Liver (tissue), 9 donors: ENCODE measurements around the gene IL36B. TPM values are rescaled to one million over a fixed set of nuclear protein-coding genes. Genes with fewer than 3 reads are reported as not detected.
A peak's percentile ranks its signal among the peaks of the same experiment; 100 is the strongest.

ENCODE experiments used
- DNase-seq: peaks from one replicate; pipeline ENCODE4 v3.0.0-alpha.2; 2017; ENCODE audit warnings: low spot score
- H3K27ac ChIP-seq, 2 donors: one replicate each; pipeline ENCODE4 v1.7.0; 2013; ENCODE audit warnings: inconsistent platforms in 2 of 2, low read length in 2 of 2, control low read depth in 1 of 2, low read depth in 1 of 2, mild to moderate bottlenecking in 1 of 2
- H3K27me3 ChIP-seq, 4 donors: one replicate each; pipeline versions ENCODE4 v1.6.1 to v1.7.0; 2013; ENCODE audit warnings: low read length in 3 of 4, inconsistent platforms in 1 of 4, mild to moderate bottlenecking in 1 of 4, moderate library complexity in 1 of 4; ENCODE audit not compliant: control insufficient read depth in 4 of 4, insufficient read depth in 4 of 4
- H3K36me3 ChIP-seq, 4 donors: one replicate each; pipeline versions ENCODE4 v1.6.1 to v1.7.0; 2013; ENCODE audit warnings: low read length in 3 of 4, mild to moderate bottlenecking in 3 of 4, low read depth in 1 of 4, moderate library complexity in 1 of 4; ENCODE audit not compliant: control insufficient read depth in 4 of 4, insufficient read depth in 3 of 4
- H3K4me1 ChIP-seq, 4 donors: one replicate each; pipeline versions ENCODE4 v1.6.1 to v1.7.0; 2013; ENCODE audit warnings: low read length in 3 of 4, mild to moderate bottlenecking in 3 of 4, moderate library complexity in 1 of 4; ENCODE audit not compliant: control insufficient read depth in 4 of 4, insufficient read depth in 4 of 4
- H3K4me3 ChIP-seq, 3 donors: one replicate each; pipeline versions ENCODE4 v1.6.1 to v1.7.0; 2013; ENCODE audit warnings: low read length in 3 of 3, control low read depth in 1 of 3, low read depth in 1 of 3, mild to moderate bottlenecking in 1 of 3
- H3K9ac ChIP-seq, 2 donors: one replicate each; pipeline ENCODE4 v1.7.0; 2013; ENCODE audit warnings: low read length in 2 of 2, mild to moderate bottlenecking in 2 of 2, moderate library complexity in 2 of 2, control low read depth in 1 of 2, low read depth in 1 of 2
- H3K9me3 ChIP-seq, 4 donors: one replicate each; pipeline versions ENCODE4 v1.6.1 to v1.7.0; 2013; ENCODE audit warnings: low read length in 3 of 4; ENCODE audit not compliant: control insufficient read depth in 4 of 4
- FOXA2 ChIP-seq: IDR thresholded peaks from 2 replicates; pipeline ENCODE4 v1.6.1; 2016; ENCODE audit warnings: antibody characterized with exemption
- HNF4A ChIP-seq, 2 donors: conservative IDR thresholded peaks; 2 replicates each; pipeline ENCODE4 v1.6.1; 2016; ENCODE audit warnings: antibody characterized with exemption in 2 of 2, mild to moderate bottlenecking in 2 of 2
- HNF4G ChIP-seq: IDR thresholded peaks from 2 replicates; pipeline ENCODE4 v1.6.1; 2016; ENCODE audit warnings: antibody characterized with exemption
- JUND ChIP-seq, 2 donors: IDR thresholded peaks; 2 replicates each; pipeline ENCODE4 v1.6.1; 2016; ENCODE audit warnings: antibody characterized with exemption in 2 of 2
- RAD21 ChIP-seq, 2 donors: IDR thresholded peaks; 2 replicates each; pipeline ENCODE4 v1.6.1; 2016; ENCODE audit warnings: antibody characterized with exemption in 2 of 2, mild to moderate bottlenecking in 2 of 2
- RXRA ChIP-seq, 2 donors: IDR thresholded peaks; 2 replicates each; pipeline ENCODE4 v1.6.1; 2017 to 2018; ENCODE audit warnings: antibody characterized with exemption in 2 of 2, mild to moderate bottlenecking in 1 of 2
- SP1 ChIP-seq: IDR thresholded peaks from 2 replicates; pipeline ENCODE4 v1.6.1; 2018; ENCODE audit warnings: antibody characterized with exemption, mild to moderate bottlenecking
- TAF1 ChIP-seq: conservative IDR thresholded peaks from 2 replicates; pipeline ENCODE4 v1.6.1; 2016; ENCODE audit warnings: antibody characterized with exemption, mild to moderate bottlenecking
- YY1 ChIP-seq: IDR thresholded peaks from 2 replicates; pipeline ENCODE4 v1.6.1; 2016; ENCODE audit warnings: antibody characterized with exemption, mild to moderate bottlenecking
- WGBS: extraction: QIAGEN DNeasy Blood & Tissue Kit; methylation state at CpG from one replicate; pipeline ENCODE4 v1.1.7; 2013; 5-methylcytosine and 5-hydroxymethylcytosine counted together
- polyA plus RNA-seq, 2 donors: library from polyadenylated mRNA; stranded (reverse) in 1 of 2; unstranded in 1 of 2; fragments of 200-250 nt in 1 of 2; fragments of >200 nt in 1 of 2; fragmentation: Nextera tagmentation in 1 of 2; extraction: Ambion mirVana in 1 of 2; gene quantifications; one replicate each; pipeline versions ENCODE4 v1.2.1 to v1.2.3, GENCODE V29; 2013 to 2015
- total RNA-seq, 2 donors: library from RNA; depleted of rRNA; stranded (reverse); fragments of >200 nt; gene quantifications; one replicate each; pipeline ENCODE4 v1.2.3, GENCODE V29; 2014
- TF ChIP-seq, protein P1 (sequence below): IDR thresholded peaks from 2 replicates; pipeline ENCODE4 v1.6.1; 2016; ENCODE audit warnings: antibody characterized with exemption
- TF ChIP-seq, protein P2 (sequence below): IDR thresholded peaks from 2 replicates; pipeline ENCODE4 v1.6.1; 2016; ENCODE audit warnings: antibody characterized with exemption
- TF ChIP-seq, protein P3 (sequence below): IDR thresholded peaks from 2 replicates; pipeline ENCODE4 v1.6.1; 2016; ENCODE audit warnings: antibody characterized with exemption
- TF ChIP-seq, protein P4 (sequence below): fragments of 150-350 bp; IDR thresholded peaks from 2 replicates; pipeline ENCODE4 v1.5.1; 2017; ENCODE audit warnings: improper control_type of control experiment, low read depth, low read length; ENCODE audit not compliant: missing input control
- donor health status: healthy.
- donor health status: healthy.
- donor health status: healthy.
- donor health status: healthy.
- donor health status: healthy.

IL36B gene
- total and polyA plus RNA-seq, 4 donors: not detected

DNA sequence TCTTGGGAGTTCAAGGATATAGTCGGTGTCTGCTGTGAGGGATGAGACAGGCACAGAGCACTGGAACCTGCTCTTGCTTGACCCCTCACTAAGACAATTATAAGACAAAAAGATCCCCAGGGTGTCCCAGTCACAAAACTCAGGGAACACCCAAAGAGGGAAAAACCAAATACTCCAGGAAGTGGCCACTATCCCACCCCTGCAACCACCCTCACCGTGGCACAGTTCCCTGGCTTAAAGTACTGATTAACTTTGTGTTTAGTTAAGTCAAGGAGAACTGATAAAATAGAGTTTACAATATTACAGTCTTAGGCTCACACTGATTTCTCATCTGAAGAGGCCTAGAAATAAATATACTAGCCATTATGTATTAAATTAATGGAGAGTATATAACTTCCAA is 13.5 kb downstream of the IL36B start:
- no peak for DNase-seq
- Histone ChIP-seq H3K27ac (no peak overlapping the region), H3K4me3 (no peak overlapping the region), H3K9me3 (no peaks in the 10 kb centered on the region), H3K9ac (peak overlapping the region in 1 of 2 donors; percentile 33), H3K4me1 (peaks cover 3 to 16% (median 12%) of the 10 kb centered on the region in 4 donors), H3K27me3 (no peaks in the 10 kb centered on the region), H3K36me3 (no peaks in the 10 kb centered on the region)
- TF ChIP-seq SP1: peak; percentile 29
- TF ChIP-seq, protein P1, sequence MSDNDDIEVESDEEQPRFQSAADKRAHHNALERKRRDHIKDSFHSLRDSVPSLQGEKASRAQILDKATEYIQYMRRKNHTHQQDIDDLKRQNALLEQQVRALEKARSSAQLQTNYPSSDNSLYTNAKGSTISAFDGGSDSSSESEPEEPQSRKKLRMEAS: peak; percentile 15
- TF ChIP-seq RXRA (IDR thresholded peaks at IDR 0.05): peak in 1 of 2 donors; percentile 25
- TF ChIP-seq, protein P2, sequence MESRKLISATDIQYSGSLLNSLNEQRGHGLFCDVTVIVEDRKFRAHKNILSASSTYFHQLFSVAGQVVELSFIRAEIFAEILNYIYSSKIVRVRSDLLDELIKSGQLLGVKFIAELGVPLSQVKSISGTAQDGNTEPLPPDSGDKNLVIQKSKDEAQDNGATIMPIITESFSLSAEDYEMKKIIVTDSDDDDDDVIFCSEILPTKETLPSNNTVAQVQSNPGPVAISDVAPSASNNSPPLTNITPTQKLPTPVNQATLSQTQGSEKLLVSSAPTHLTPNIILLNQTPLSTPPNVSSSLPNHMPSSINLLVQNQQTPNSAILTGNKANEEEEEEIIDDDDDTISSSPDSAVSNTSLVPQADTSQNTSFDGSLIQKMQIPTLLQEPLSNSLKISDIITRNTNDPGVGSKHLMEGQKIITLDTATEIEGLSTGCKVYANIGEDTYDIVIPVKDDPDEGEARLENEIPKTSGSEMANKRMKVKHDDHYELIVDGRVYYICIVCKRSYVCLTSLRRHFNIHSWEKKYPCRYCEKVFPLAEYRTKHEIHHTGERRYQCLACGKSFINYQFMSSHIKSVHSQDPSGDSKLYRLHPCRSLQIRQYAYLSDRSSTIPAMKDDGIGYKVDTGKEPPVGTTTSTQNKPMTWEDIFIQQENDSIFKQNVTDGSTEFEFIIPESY: no peak
- 57% methylated on average over 2 of the region's 2 CpGs for WGBS

DNA sequence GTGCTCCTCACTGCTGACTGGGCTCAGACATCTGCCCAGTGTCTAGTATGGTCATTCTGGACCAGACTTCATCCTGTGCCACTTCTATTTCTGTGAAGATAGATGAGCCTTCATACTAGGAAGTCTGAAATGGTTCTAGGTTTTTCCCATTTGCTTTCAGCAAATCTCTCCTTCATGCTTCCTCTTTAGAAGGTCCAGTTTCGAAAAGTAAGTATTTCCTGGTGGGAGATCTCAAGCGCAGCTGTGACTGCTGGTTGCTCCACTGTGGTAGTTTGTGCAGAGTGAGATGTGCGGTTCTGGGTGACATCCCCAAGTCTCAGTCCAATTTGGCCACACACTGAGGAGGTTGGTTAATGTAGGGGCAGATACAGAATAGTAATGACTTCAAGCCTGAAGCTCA is 14.4 kb downstream of the IL36B start:
- H3K9ac ChIP-seq: no peak overlapping the region
- 89% methylated on average over 3 of the region's 3 CpGs for WGBS

DNA sequence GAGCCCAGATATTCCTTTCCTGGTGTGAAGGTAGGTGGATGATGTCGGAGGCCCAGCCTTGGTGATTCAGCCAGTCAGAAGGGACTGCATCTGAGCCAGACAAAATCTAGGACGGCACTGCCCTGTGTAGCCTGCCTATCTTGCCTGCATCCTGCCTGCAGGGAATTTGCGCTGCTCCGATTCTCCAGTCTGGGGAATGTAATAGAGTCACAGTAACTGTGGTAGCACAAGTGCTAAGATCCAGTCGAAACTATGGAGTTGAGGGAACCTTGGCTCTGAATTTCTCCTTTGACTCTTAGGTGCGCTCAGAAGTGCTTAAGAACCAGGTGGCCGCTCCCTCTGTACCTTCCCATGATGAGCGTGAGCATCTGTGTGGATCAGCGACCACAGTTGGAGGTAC is 15.9 kb downstream of the IL36B start:
- no peak for DNase-seq
- no peaks in the 10 kb centered on the region for H3K27me3 ChIP-seq
- peaks cover 3 to 16% (median 12%) of the 10 kb centered on the region in 4 donors for H3K4me1 ChIP-seq
- WGBS: 96% methylated on average over 9 of the region's 9 CpGs
- H3K27ac ChIP-seq: no peak overlapping the region
- H3K9me3 ChIP-seq: no peaks in the 10 kb centered on the region
- TF ChIP-seq, protein P3, sequence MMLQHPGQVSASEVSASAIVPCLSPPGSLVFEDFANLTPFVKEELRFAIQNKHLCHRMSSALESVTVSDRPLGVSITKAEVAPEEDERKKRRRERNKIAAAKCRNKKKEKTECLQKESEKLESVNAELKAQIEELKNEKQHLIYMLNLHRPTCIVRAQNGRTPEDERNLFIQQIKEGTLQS: no peak
- TF ChIP-seq RAD21 (IDR thresholded peaks at IDR 0.05): no peak
- H3K9ac ChIP-seq: no peak overlapping the region
- H3K36me3 ChIP-seq: no peaks in the 10 kb centered on the region
- no peak overlapping the region for H3K4me3 ChIP-seq

More for the DNA sequence above, 14.4 kb downstream of the IL36B start:
- DNase-seq: no peak
- Histone ChIP-seq H3K27me3 (no peaks in the 10 kb centered on the region), H3K4me1 (peaks cover 3 to 16% (median 12%) of the 10 kb centered on the region in 4 donors), H3K9me3 (no peaks in the 10 kb centered on the region), H3K27ac (no peak overlapping the region), H3K4me3 (no peak overlapping the region), H3K36me3 (no peaks in the 10 kb centered on the region)
- TF ChIP-seq RXRA (IDR thresholded peaks at IDR 0.05) (no peak), TAF1 (no peak), HNF4G (no peak), HNF4A (conservative IDR thresholded peaks at IDR 0.05) (no peak), FOXA2 (no peak), YY1 (no peak), JUND (IDR thresholded peaks at IDR 0.05) (no peak), SP1 (no peak), RAD21 (IDR thresholded peaks at IDR 0.05) (no peak)
- TF ChIP-seq, protein P4, sequence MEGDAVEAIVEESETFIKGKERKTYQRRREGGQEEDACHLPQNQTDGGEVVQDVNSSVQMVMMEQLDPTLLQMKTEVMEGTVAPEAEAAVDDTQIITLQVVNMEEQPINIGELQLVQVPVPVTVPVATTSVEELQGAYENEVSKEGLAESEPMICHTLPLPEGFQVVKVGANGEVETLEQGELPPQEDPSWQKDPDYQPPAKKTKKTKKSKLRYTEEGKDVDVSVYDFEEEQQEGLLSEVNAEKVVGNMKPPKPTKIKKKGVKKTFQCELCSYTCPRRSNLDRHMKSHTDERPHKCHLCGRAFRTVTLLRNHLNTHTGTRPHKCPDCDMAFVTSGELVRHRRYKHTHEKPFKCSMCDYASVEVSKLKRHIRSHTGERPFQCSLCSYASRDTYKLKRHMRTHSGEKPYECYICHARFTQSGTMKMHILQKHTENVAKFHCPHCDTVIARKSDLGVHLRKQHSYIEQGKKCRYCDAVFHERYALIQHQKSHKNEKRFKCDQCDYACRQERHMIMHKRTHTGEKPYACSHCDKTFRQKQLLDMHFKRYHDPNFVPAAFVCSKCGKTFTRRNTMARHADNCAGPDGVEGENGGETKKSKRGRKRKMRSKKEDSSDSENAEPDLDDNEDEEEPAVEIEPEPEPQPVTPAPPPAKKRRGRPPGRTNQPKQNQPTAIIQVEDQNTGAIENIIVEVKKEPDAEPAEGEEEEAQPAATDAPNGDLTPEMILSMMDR: no peak
